Activated CD8-positive, alpha-beta T cell treated with anti-CD3 and anti-CD28 coated beads, Interleukin-2, amount 10 ng/mL, durations not matched to agents 7 days and 5 days (primary cell): ENCODE measurements around the gene DNAJB14. TPM values are rescaled to one million over a fixed set of nuclear protein-coding genes. Genes with fewer than 3 reads are reported as not detected.
A peak's percentile ranks its signal among the peaks of the same experiment; 100 is the strongest.

Experiments
- ATAC-seq: fragments of 150-1000 bp; cut with Tn5 transposase; one replicate; pipeline ENCODE4 v1.10.0; 2021; ENCODE audit warnings: moderate library complexity
- CTCF ChIA-PET: fragments of 350-600 bp; sonication (Branson Sonifier 250); formaldehyde crosslinking; loops from one replicate; lab custom pipeline; 2021; ENCODE audit warnings: antibody characterized with exemption; lab: Charles Lee
- POLR2A ChIA-PET: fragments of 350-600 bp; sonication (Branson Sonifier 250); formaldehyde crosslinking; loops from one replicate; lab custom pipeline; 2021; ENCODE audit warnings: antibody characterized with exemption; lab: Charles Lee
- DNase-seq: peaks from one replicate; pipeline ENCODE4 v3.0.0-alpha.2; 2020
- H3K27ac Mint-ChIP-seq: one replicate; pipeline ENCODE4 v1.8.0; 2021; ENCODE audit warnings: mild to moderate bottlenecking, mixed read lengths
- H3K27me3 Mint-ChIP-seq: one replicate; pipeline ENCODE4 v1.8.0; 2021; ENCODE audit warnings: low read depth, mixed read lengths
- H3K36me3 Mint-ChIP-seq: one replicate; pipeline ENCODE4 v1.8.0; 2021; ENCODE audit warnings: low read depth, mixed read lengths
- H3K4me1 Mint-ChIP-seq: one replicate; pipeline ENCODE4 v1.8.0; 2021; ENCODE audit warnings: low read depth, mixed read lengths
- H3K4me3 Mint-ChIP-seq: one replicate; pipeline ENCODE4 v1.8.0; 2021; ENCODE audit warnings: mild to moderate bottlenecking, mixed read lengths
- H3K9me3 Mint-ChIP-seq: one replicate; pipeline ENCODE4 v1.8.0; 2022; ENCODE audit warnings: mixed read lengths; ENCODE audit not compliant: insufficient read depth
- total RNA-seq, 2 experiments: library from RNA; stranded (reverse); gene quantifications; one replicate each; pipeline ENCODE4 v1.2.3, GENCODE V29; 2021

The DNAJB14 gene
- 10 to 100 TPM; 52.7 to 54.6 TPM for total RNA-seq

GRCh38 chr4:99946356-99947189 lies at the start of gene DNAJB14:
Gene DNAJB14 (minus strand): TSS chr4:99946618. CDS start chr4:99946571, 47 bp downstream.
- peak; percentile 82 for DNase-seq
- peak; percentile 51 for ATAC-seq
- Mint-ChIP-seq H3K27me3 (no peaks in the 10 kb centered on the region), H3K27ac (peak within 1 kb of the TSS; percentile 98), H3K9me3 (no peaks in the 10 kb centered on the region), H3K36me3 (peaks cover 51% of the 10 kb centered on the region), H3K4me3 (peak within 1 kb of the TSS; percentile 97), H3K4me1 (peaks cover 48% of the 10 kb centered on the region)
- POLR2A ChIA-PET = interaction anchor here (0.6 to 7.0 kb wide), 15 partner anchors 12 to 383 kb away, joined by 3 to 55 read pairs (median 5); partner anchors contain the start of genes DAPP1, LAMTOR3 and TRMT10A
- CTCF ChIA-PET = interaction anchor here (0.7 to 3.5 kb wide), 17 partner anchors 19 to 149 kb away, joined by 3 to 23 read pairs (median 4); partner anchors contain the start of genes DAPP1 and LAMTOR3

- Mint-ChIP-seq H3K27me3 (peaks cover 5% of the 10 kb centered on the region), H3K4me1 (no peaks in the 10 kb centered on the region), H3K27ac (no peak overlapping the region), H3K9me3 (no peaks in the 10 kb centered on the region), H3K4me3 (no peak overlapping the region), H3K36me3 (no peaks in the 10 kb centered on the region)
- no peak for DNase-seq
- CTCF ChIA-PET = no interaction called here
- ATAC-seq = no peak
- POLR2A ChIA-PET = interaction anchor here (1.3 kb wide), 1 partner anchor 43 kb away, joined by 3 read pairs; no protein-coding TSS in a partner anchor
Measured at GRCh38 chr4:99991741-99992140, 45.3 kb upstream of the DNAJB14 start.

DNA sequence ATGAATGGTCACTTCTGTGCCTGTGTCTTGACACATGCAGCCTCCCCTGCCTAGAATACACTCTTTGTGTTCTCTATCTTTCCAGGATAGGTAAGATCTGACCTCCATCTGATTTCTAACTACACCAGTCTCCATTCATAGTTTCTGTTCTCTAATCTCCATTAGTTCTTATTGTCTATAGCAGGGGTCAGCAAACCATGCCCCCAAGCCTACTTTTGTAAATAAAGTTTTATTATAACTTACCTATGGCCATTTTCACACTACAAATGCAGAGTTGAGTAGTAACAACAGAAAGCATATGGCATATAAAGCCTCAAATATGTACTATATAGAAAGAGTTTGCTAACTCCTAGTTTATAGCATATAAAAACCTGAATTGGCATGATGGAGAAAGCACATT lies 41.3 kb upstream of the DNAJB14 start:
- H3K27ac Mint-ChIP-seq = no peak overlapping the region
- H3K36me3 Mint-ChIP-seq = no peaks in the 10 kb centered on the region
- no peaks in the 10 kb centered on the region for H3K4me1 Mint-ChIP-seq
- POLR2A ChIA-PET = no interaction called here
- no peak overlapping the region for H3K4me3 Mint-ChIP-seq
- ATAC-seq = no peak
- DNase-seq = no peak
- peaks cover 8% of the 10 kb centered on the region for H3K27me3 Mint-ChIP-seq
- CTCF ChIA-PET = interaction anchor here (0.9 kb wide), 1 partner anchor 10 kb away, joined by 3 read pairs; no protein-coding TSS in a partner anchor
- H3K9me3 Mint-ChIP-seq = no peaks in the 10 kb centered on the region

GRCh38 chr4:99986792-99987191 lies 40.4 kb upstream of the DNAJB14 start:
- ATAC-seq (no peak), DNase-seq (no peak)
- Mint-ChIP-seq H3K36me3 (no peaks in the 10 kb centered on the region), H3K4me1 (no peaks in the 10 kb centered on the region), H3K27ac (no peak overlapping the region), H3K4me3 (no peak overlapping the region), H3K27me3 (peaks cover 11% of the 10 kb centered on the region), H3K9me3 (no peaks in the 10 kb centered on the region)
- CTCF ChIA-PET = no interaction called here
- POLR2A ChIA-PET = no interaction called here

DNA sequence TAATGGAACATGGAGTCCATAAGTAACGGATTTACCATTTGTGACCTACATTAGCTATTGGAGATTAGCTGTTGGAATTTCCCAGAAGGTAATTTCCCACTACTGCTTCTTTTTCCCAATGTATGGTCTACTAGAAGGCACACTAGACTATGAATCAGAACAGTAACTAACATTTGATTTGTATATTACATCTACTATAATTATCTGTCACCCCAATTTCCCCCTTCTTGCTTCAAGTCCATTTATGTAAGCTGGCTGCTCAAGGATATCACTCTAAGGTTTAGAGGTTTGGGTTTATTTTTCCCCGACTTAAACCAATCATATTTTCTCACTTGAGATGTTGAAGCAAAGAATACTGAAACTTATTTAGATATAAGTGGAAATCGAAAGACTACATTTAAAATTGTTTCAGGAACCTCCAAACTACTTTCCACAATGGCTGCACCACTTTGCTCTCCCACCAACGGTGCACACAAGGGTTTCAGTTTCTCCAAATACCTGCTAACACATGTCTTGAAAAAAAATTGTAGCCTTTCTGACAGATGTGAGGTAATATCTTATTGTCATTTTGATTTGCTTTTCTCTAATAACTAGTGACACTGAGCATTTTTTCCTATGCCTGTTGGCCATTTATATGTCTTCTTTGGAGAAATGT lies 37.0 kb upstream of the DNAJB14 start:
- Mint-ChIP-seq H3K4me3 (no peak overlapping the region), H3K36me3 (no peaks in the 10 kb centered on the region), H3K27me3 (peaks cover 15% of the 10 kb centered on the region), H3K4me1 (no peaks in the 10 kb centered on the region), H3K27ac (no peak overlapping the region), H3K9me3 (peaks cover 4% of the 10 kb centered on the region)
- no peak for ATAC-seq
- CTCF ChIA-PET = no interaction called here
- DNase-seq = no peak
- POLR2A ChIA-PET = no interaction called here

DNA sequence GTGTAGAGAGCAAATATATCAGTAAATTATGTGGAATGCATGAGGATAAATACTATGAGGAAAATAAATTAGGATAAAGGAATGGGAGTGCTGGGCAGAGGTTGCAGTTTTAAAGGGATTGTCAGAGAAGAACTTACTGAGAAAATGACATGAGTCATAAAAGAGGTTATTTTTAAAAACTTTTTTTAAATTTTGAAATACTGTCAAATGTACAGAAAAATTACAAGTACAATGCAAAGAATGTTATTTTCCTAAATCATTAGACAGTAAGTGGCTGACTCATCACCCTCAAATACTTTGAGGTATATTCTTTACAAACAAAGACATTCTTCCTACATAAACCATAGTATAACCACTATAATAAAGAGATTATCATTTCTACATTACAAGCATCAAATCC lies 33.5 kb upstream of the DNAJB14 start:
- Mint-ChIP-seq H3K36me3 (no peaks in the 10 kb centered on the region), H3K9me3 (peaks cover 4% of the 10 kb centered on the region), H3K4me3 (no peak overlapping the region), H3K4me1 (no peaks in the 10 kb centered on the region), H3K27me3 (peaks cover 18% of the 10 kb centered on the region), H3K27ac (no peak overlapping the region)
- ATAC-seq (no peak), DNase-seq (no peak)
- ChIA-PET CTCF (no interaction called here), POLR2A (no interaction called here)

- POLR2A ChIA-PET = no interaction called here
- DNase-seq = no peak
- peaks cover 2% of the 10 kb centered on the region for H3K4me1 Mint-ChIP-seq
- no peaks in the 10 kb centered on the region for H3K36me3 Mint-ChIP-seq
- CTCF ChIA-PET = no interaction called here
- no peak overlapping the region for H3K4me3 Mint-ChIP-seq
- no peak overlapping the region for H3K27ac Mint-ChIP-seq
- H3K9me3 Mint-ChIP-seq = no peaks in the 10 kb centered on the region
- no peak for ATAC-seq
- H3K27me3 Mint-ChIP-seq = peaks cover 27% of the 10 kb centered on the region
Measured at GRCh38 chr4:99971453-99972111, 25.2 kb upstream of the DNAJB14 start.

DNA sequence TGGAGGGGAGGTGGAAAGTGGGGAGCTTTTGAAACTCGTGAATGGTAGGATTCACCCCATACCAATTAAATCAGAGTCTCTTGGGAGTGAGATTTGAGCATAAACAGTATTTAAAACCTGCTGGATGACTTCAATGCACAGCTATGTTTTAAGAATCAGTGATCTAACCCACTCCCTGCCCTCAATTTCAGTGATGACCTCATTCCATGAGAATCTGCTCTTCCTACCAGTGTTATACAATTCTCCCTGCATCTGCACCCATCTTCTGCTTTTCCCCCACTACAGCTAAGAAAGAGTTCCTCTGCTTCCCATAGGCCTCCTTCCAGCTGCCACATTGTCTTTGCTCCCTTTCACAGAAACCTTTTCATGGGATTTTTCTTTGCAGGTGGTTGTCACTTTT lies 21.9 kb upstream of the DNAJB14 start:
- no peaks in the 10 kb centered on the region for H3K9me3 Mint-ChIP-seq
- ChIA-PET CTCF (interaction anchor here (0.6 kb wide), 1 partner anchor 30 kb away, joined by 4 read pairs; no protein-coding TSS in a partner anchor), POLR2A (no interaction called here)
- H3K4me3 Mint-ChIP-seq = no peak overlapping the region
- ATAC-seq (no peak), DNase-seq (no peak)
- H3K27me3 Mint-ChIP-seq = peaks cover 16% of the 10 kb centered on the region
- H3K27ac Mint-ChIP-seq = no peak overlapping the region
- no peaks in the 10 kb centered on the region for H3K36me3 Mint-ChIP-seq
- peaks cover 22% of the 10 kb centered on the region for H3K4me1 Mint-ChIP-seq

GRCh38 chr4:99966692-99967091 lies 20.3 kb upstream of the DNAJB14 start:
- ATAC-seq (no peak), DNase-seq (no peak)
- Mint-ChIP-seq H3K36me3 (no peaks in the 10 kb centered on the region), H3K27me3 (peaks cover 6% of the 10 kb centered on the region), H3K27ac (no peak overlapping the region), H3K9me3 (no peaks in the 10 kb centered on the region), H3K4me1 (peaks cover 22% of the 10 kb centered on the region), H3K4me3 (no peak overlapping the region)
- POLR2A ChIA-PET = interaction anchor here (1.3 kb wide), 1 partner anchor 16 kb away, joined by 10 read pairs; the partner anchor contains the start of gene H2AZ1
- CTCF ChIA-PET = no interaction called here

- ATAC-seq = peak; percentile 69
- CTCF ChIA-PET = interaction anchor here (0.7 to 0.9 kb wide), 3 partner anchors 17 to 158 kb away, joined by 3 to 5 read pairs (median 5); no protein-coding TSS in a partner anchor
- DNase-seq = no peak
- Mint-ChIP-seq H3K4me3 (peak overlapping the region; percentile 42), H3K4me1 (peaks cover 22% of the 10 kb centered on the region), H3K27ac (peak overlapping the region; percentile 42), H3K9me3 (no peaks in the 10 kb centered on the region), H3K36me3 (no peaks in the 10 kb centered on the region), H3K27me3 (peaks cover 6% of the 10 kb centered on the region)
- POLR2A ChIA-PET = interaction anchor here (0.5 to 1.6 kb wide), 3 partner anchors 15 to 143 kb away, joined by 3 to 10 read pairs (median 5); partner anchors contain the start of genes H2AZ1 and LAMTOR3
Measured at GRCh38 chr4:99965674-99966350, 19.4 kb upstream of the DNAJB14 start.

GRCh38 chr4:99965173-99965572 lies 18.8 kb upstream of the DNAJB14 start:
- Mint-ChIP-seq H3K36me3 (no peaks in the 10 kb centered on the region), H3K27me3 (peaks cover 6% of the 10 kb centered on the region), H3K9me3 (no peaks in the 10 kb centered on the region), H3K4me1 (peaks cover 22% of the 10 kb centered on the region), H3K4me3 (no peak overlapping the region), H3K27ac (no peak overlapping the region)
- ChIA-PET CTCF (interaction anchor here (0.7 to 0.9 kb wide), 3 partner anchors 16 to 157 kb away, joined by 3 to 5 read pairs (median 5); no protein-coding TSS in a partner anchor), POLR2A (interaction anchor here (0.5 to 1.6 kb wide), 3 partner anchors 15 to 144 kb away, joined by 3 to 10 read pairs (median 5); partner anchors contain the start of genes H2AZ1 and LAMTOR3)
- DNase-seq = no peak
- no peak for ATAC-seq
